ENCODE results near the gene PITRM1.

PITRM1 gene

DNA sequence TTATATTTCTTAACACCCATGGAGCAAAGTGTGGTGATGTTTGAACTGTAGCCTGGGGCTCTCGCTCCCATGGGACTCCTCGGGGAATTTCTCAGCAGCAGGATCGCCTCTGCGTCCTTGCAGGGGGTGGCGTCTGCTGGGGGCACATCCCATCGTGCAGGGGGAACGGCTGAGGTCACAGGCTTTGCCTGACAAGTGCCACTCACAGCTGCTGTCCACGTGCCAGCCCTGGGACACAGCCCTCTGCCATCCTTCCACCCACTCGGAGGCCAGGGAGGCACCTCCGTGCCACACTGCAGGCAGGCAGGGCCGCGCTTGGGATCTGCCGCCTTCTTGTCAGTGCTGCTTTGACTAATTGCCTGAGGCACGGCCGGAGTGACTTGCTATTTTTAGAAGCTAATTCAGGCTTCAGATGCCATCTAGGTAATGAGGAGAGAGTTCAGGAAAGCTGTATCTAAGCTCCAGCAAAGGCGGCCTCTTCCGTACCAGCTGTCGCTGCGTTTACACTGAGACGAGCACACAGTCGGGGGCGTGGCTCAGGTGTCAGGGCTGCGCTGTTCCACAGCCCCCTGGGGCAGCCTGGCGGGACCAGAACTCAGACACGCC lies 45.7 kb downstream of the PITRM1 start:
- H3K4me1 Mint-ChIP-seq: no peaks in the 10 kb centered on the region
- H3K27ac Mint-ChIP-seq: no peak overlapping the region

DNA sequence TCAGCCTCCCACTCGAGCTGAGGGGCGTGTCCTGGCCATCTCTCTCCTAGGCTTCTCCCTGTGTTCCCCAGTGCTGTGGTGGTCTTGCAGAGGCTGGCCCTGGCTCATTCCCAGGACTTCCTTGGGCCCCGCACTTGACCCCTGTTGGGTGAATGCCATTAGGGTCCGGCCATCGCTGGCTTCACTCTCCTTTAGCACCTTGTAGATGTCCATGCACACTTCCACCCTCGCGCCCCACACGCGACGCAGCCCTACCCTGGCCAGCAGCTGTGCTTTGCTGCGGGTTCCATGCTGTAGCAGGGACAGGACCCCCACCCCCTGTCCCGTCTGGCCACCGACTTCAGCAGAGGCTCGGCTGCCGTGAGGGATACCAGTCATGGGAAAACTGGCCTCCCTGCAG lies 46.3 kb downstream of the PITRM1 start:
- H3K27me3 Mint-ChIP-seq: no peaks in the 10 kb centered on the region
- H3K36me3 Mint-ChIP-seq: peaks cover 26% of the 10 kb centered on the region
- H3K27ac Mint-ChIP-seq: no peak overlapping the region
- H3K9me3 Mint-ChIP-seq: no peaks in the 10 kb centered on the region
- no peaks in the 10 kb centered on the region for H3K4me1 Mint-ChIP-seq
- H3K4me3 Mint-ChIP-seq: no peak overlapping the region

More for the DNA sequence above, 45.7 kb downstream of the PITRM1 start:
- Mint-ChIP-seq H3K27me3 (no peaks in the 10 kb centered on the region), H3K36me3 (peaks cover 25% of the 10 kb centered on the region), H3K4me3 (no peak overlapping the region), H3K9me3 (no peaks in the 10 kb centered on the region)

- Mint-ChIP-seq H3K9me3 (no peaks in the 10 kb centered on the region), H3K4me3 (no peak overlapping the region), H3K36me3 (peaks cover 28% of the 10 kb centered on the region), H3K27me3 (no peaks in the 10 kb centered on the region), H3K4me1 (no peaks in the 10 kb centered on the region), H3K27ac (no peak overlapping the region)
These were observed 46.9 kb downstream of the PITRM1 start for GRCh38 chr10:3125527-3126170.

DNA sequence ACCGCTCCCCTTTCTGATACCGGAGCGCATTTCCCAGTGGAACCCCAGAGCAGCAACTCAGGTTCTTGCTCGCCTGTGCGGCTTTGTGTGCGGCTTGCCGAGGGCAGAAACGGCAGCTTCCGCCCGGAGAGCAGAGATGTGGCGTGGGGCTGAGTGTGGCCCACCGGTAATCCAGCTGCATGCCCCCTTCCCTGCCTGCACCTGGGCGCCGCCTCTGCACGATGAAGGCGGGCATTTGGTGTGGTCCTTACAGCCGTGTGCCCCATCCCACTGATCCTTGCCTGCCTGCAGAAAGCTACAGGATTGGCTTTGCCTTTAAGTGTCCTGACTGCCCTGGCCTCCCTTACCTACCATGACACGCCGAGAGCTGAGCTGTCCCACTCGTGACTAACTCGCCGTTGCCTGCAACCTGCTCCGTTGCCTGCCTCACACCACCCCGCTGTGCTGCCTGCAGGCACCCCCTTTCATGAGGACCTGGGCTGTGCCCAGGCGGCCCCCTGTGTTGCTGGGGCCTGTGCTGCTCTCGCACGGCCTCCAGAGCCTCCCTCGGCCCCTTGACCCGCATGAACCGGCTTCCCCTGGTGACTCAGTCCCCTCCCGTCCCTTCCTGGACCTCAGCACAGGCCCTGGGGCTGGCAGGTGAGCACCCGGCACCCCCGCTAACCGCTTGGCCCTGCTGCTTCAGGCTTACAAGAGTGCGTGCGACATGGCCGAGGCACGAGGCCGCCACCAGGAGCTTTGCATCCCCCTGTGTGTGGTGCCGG lies 48.0 kb downstream of the PITRM1 start:
- Mint-ChIP-seq H3K4me1 (no peaks in the 10 kb centered on the region), H3K4me3 (no peak overlapping the region), H3K36me3 (peaks cover 31% of the 10 kb centered on the region), H3K9me3 (no peaks in the 10 kb centered on the region), H3K27me3 (no peaks in the 10 kb centered on the region), H3K27ac (no peak overlapping the region)

DNA sequence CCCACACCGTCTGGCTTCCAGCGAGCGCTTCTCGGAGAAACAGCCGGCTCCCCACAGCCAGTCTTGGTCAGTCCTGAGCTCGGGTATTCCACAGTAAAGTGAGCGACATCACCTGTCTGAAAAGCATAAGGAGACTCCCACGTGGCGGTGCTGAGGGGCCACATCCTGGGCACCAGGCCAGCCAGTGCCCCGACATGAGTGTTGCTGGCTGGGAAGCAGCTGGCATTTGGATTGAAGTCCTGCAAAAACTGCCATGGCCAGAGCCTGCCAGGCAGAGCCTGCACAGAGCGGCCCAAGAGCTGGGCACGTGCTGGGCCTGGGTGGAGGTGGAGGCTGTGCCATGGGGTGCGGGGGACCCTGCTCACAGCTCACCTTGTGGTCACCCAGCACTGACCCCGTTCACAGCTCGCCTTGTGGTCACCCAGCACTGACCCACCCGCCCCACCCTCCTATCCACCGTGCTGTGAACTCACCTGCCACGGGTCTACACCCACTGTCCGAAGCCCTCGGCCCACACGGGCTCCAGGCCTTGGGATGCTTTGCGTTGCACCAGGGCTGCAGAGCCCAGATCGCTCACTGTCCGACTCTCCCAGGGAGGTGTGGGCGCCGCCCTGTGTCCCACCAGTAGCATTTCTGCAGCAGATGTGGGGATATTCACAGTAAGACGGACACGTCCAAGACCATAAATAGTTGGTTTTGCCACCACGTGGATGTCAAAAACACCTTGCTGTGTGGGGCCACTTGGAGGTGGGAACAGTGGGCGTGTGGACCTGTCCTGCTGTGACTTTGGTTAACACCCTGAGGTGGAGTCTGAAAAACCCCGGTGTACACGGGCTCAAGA lies 48.8 kb downstream of the PITRM1 start:
- Mint-ChIP-seq H3K9me3 (no peaks in the 10 kb centered on the region), H3K36me3 (peaks cover 28% of the 10 kb centered on the region), H3K27ac (no peak overlapping the region), H3K4me1 (no peaks in the 10 kb centered on the region), H3K27me3 (no peaks in the 10 kb centered on the region), H3K4me3 (no peak overlapping the region)

DNA sequence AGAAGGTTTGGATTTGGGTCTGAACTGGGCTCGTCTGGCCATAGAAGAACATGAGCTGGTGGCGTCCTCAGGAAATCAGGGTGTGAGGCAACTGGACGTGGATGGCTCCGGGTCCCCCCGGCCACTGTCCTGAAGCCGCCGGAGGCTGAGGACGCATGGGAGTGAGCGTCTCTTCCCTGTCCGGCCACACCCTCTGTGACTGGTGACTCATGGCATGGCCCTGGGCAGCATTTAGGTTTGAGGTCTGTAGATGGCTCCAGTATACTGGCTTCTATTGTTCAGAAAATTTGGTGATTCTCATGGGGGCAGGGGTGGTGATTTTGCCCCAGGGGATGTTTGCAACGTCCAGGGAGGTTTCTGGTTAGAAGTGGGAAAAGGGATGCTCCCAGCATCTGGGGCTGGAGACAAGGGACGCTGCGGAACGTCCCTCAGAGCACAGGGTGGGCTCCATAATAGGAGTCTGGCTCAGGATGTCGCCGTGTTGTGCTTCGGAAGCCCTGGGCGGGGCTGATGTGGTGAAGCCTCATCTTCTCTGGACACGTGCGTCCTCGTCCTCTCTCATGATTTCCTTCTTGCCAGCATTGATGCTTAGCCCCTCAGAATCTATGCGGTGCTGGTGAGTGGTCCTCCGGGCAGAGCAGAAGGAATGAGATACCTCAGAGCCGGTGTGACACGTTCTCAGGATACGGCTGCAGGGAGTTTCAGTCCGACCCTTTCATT lies 49.9 kb downstream of the PITRM1 start:
- Mint-ChIP-seq H3K27ac (no peak overlapping the region), H3K4me3 (no peak overlapping the region), H3K27me3 (no peaks in the 10 kb centered on the region), H3K36me3 (peaks cover 29% of the 10 kb centered on the region), H3K4me1 (no peaks in the 10 kb centered on the region), H3K9me3 (no peaks in the 10 kb centered on the region)

GRCh38 chr10:3122034-3122433 lies 50.5 kb downstream of the PITRM1 start:
- Mint-ChIP-seq H3K4me1 (no peaks in the 10 kb centered on the region), H3K9me3 (no peaks in the 10 kb centered on the region), H3K27ac (no peak overlapping the region), H3K4me3 (no peak overlapping the region), H3K27me3 (no peaks in the 10 kb centered on the region), H3K36me3 (peaks cover 28% of the 10 kb centered on the region)

DNA sequence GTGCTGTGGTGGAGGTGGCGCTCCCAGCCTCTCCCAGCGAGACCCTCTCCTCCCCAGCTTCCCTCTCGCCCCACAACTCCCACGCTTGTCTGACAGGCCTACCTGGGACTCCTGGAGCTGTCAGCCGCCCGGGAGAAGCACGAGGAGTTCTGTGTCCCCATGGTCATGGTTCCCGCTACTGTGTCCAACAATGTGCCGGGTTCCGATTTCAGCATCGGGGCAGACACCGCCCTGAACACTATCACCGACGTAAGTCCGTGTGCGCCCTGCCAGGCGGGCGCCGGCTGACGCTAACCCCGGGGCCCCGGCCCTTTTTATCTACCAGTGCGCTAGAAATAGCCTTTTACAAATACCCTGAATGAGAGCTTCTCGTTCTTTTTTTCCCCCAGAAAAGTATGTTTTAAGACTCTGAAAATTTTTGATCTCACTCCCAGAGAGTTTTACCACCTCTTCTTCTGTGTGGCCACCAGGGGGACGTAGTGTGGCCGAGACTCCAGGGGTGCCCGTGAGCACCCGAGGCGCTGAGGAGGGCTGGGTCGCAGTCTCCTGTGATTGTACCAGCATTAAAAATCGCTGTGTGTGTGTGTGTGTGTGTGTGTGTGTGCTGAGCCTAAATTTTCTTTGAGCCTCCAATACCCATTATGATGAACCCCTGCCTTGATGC lies 52.7 kb downstream of the PITRM1 start:
- Mint-ChIP-seq H3K9me3 (no peaks in the 10 kb centered on the region), H3K27ac (no peak overlapping the region), H3K36me3 (peaks cover 28% of the 10 kb centered on the region), H3K27me3 (no peaks in the 10 kb centered on the region), H3K4me1 (no peaks in the 10 kb centered on the region), H3K4me3 (no peak overlapping the region)

GRCh38 chr10:3118641-3119091 lies 53.9 kb downstream of the PITRM1 start:
- H3K36me3 Mint-ChIP-seq: peaks cover 31% of the 10 kb centered on the region
- H3K27ac Mint-ChIP-seq: no peak overlapping the region
- H3K4me3 Mint-ChIP-seq: no peak overlapping the region

GRCh38 chr10:3117486-3117885 lies 55.1 kb downstream of the PITRM1 start:
- peaks cover 27% of the 10 kb centered on the region for H3K36me3 Mint-ChIP-seq
- no peaks in the 10 kb centered on the region for H3K4me1 Mint-ChIP-seq
- H3K4me3 Mint-ChIP-seq: no peak overlapping the region
- H3K9me3 Mint-ChIP-seq: no peaks in the 10 kb centered on the region
- no peaks in the 10 kb centered on the region for H3K27me3 Mint-ChIP-seq
- H3K27ac Mint-ChIP-seq: no peak overlapping the region

More at GRCh38 chr10:3118641-3119091, 53.9 kb downstream of the PITRM1 start:
- H3K9me3 Mint-ChIP-seq: no peaks in the 10 kb centered on the region
- no peaks in the 10 kb centered on the region for H3K27me3 Mint-ChIP-seq
- H3K4me1 Mint-ChIP-seq: no peaks in the 10 kb centered on the region

GRCh38 chr10:3116508-3117100 lies 56.0 kb downstream of the PITRM1 start:
- Mint-ChIP-seq H3K4me3 (no peak overlapping the region), H3K27ac (no peak overlapping the region), H3K27me3 (no peaks in the 10 kb centered on the region), H3K9me3 (no peaks in the 10 kb centered on the region), H3K36me3 (peaks cover 20% of the 10 kb centered on the region), H3K4me1 (no peaks in the 10 kb centered on the region)

DNA sequence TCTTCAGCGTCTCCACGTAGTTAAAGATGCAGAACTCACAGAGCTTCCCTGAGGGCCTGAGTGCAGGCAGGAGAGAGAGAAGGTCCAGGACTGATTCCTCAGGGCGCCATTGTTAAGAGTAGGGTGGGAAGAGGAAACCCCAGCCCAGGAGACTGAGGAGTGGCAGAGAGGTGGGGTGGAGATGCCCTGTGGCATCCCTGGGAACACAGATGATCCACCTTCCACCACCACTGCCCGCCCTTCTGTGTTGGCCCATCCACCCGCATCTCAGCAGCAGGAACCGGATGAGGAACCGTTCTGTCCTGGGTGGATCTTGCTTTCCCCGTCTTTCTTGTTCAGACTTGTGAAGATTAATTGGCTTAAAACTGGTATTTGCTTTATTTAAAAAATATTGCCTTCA lies 56.9 kb downstream of the PITRM1 start:
- Mint-ChIP-seq H3K4me3 (no peak overlapping the region), H3K36me3 (peaks cover 21% of the 10 kb centered on the region), H3K4me1 (no peaks in the 10 kb centered on the region), H3K27me3 (no peaks in the 10 kb centered on the region), H3K9me3 (no peaks in the 10 kb centered on the region), H3K27ac (no peak overlapping the region)

DNA sequence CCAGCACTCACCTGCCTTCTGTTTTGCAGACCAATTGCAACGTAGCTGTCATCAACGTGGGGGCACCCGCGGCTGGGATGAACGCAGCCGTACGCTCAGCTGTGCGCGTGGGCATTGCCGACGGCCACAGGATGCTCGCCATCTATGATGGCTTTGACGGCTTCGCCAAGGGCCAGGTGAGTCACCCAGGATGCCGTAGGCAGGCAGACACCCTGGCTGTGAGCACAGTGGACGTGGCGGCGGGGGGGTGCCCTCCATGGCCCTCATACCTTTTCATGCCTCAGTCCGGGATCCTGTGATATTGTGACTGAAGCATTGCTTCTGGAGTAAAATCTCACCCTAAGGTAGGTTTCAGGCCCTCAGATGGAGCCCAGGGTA lies 59.2 kb downstream of the PITRM1 start:
- H3K27me3 Mint-ChIP-seq: no peaks in the 10 kb centered on the region
- no peaks in the 10 kb centered on the region for H3K4me1 Mint-ChIP-seq
- no peaks in the 10 kb centered on the region for H3K9me3 Mint-ChIP-seq
- H3K27ac Mint-ChIP-seq: no peak overlapping the region
- H3K36me3 Mint-ChIP-seq: peaks cover 19% of the 10 kb centered on the region
- no peak overlapping the region for H3K4me3 Mint-ChIP-seq

DNA sequence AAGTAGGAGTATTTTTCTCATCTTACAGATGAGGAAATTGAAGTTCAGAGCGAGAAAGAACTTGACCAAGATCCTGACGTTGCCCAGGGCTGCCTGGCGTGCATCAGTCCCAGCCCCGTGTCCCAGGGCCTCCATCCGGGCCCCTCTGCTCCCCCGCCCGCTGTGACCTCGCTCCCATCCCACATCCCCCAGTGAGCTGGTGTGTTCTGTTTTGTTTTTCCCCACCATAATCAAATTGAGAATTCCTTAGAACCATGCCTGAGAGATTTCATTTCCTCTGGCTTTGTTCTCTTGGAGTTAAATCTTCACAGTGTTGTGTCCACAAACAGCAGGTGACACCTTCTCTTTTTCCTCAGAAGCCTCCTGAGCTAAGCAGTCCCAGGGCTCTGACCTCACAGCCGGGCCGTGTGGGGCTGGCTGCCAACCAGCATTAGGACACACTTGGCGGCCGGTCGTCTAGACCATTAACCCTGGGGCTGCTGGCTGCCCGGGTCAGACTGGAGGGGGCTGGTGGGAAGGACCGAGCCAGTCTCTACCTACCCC lies 60.9 kb downstream of the PITRM1 start:
- Mint-ChIP-seq H3K4me1 (no peaks in the 10 kb centered on the region), H3K36me3 (peaks cover 18% of the 10 kb centered on the region), H3K27ac (no peak overlapping the region), H3K27me3 (no peaks in the 10 kb centered on the region), H3K9me3 (no peaks in the 10 kb centered on the region), H3K4me3 (no peak overlapping the region)

Measured in activated naive CD4-positive, alpha-beta T cell treated with anti-CD3 and anti-CD28 coated beads, Interleukin-2, amount 50 U/mL, for 24 hours (primary cell).